Fibroblast of the conjunctiva (primary cell): Measurements from ENCODE around the gene RUNX1.

Source experiments
- DNase-seq: peaks from one replicate; pipeline ENCODE4 v3.0.0-alpha.2; 2010; ENCODE audit warnings: low read depth

RUNX1 gene

DNA sequence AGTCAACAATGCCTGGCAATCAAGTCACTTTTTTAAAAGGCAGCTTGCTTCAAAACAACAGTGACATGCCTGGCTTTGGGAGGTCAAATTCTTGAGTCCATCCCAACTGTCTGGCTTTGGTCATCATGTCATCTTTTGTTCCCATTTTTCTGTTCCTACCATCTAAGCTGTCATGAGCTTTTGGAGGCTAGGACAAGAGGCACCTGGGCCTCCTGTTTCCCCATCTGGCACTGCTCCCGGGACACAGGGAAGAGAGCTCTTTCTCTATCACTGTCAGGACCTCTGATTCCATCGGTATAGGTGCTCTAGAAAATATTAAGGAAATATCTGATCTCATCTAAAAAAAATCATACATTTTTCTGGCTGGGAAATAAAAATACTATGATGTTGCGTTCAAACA is 224.0 kb downstream of the RUNX1 start:
- no peak for DNase-seq

DNA sequence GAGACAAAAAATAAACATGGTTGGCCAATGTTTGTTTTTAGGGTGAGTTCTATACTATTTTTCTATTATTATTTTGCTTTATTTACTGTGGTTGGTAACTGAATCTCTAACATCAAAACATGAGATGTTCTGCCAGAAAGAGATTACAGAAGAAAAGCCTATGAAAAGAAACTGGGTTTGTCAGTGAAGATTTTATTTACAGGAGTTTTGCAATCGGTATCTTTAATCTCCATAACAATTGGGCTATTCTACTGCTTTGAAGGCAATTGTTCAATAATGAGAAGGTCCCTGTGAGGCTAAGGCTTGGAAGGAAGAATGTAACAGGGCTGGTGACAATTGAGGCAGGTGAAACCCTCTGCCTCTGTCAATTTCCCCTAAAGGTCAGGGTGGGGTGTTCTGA is 224.8 kb downstream of the RUNX1 start:
- DNase-seq = no peak

DNA sequence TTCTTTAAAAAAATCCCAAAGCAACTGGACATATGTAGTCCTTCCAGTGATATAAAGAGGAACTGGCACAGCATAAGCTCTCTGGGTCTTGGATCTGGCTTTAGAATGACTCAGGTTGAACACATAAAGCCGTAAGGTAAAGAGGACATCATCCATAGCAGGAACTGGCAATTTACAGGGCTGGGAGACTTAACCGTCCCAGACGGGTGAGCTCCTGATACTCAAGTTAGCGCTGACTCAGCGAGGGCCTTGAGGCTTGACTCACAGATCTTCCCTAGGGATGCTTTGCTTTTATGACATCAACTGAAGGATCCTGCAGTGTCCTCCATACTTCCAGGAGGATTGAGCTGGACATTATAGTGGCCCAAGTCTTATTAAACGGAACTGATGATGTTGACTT is 226.2 kb downstream of the RUNX1 start:
- DNase-seq = no peak

DNA sequence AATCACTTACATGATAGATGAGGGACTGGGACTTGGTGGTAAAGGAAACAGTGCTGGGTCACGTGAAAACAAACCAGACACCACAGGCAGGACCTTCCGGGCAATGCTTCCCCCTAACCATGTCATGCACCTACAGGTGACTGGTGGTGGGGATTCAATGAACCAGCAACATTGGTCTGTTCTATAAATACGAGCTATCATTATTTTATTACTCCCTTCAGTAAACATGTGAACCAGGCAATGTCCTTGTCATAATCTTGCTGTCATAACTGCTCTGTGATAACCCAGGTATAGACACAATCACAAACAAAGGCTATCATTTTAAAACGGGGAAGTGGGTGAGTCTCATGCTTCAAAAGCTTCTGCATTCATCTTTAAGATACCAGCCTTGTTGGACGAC is 226.9 kb downstream of the RUNX1 start:
- DNase-seq = no peak

GRCh38 chr21:34821717-34822116 is 227.4 kb downstream of the RUNX1 start:
- no peak for DNase-seq

GRCh38 chr21:34820051-34820450 is 229.1 kb downstream of the RUNX1 start:
- DNase-seq = no peak

DNA sequence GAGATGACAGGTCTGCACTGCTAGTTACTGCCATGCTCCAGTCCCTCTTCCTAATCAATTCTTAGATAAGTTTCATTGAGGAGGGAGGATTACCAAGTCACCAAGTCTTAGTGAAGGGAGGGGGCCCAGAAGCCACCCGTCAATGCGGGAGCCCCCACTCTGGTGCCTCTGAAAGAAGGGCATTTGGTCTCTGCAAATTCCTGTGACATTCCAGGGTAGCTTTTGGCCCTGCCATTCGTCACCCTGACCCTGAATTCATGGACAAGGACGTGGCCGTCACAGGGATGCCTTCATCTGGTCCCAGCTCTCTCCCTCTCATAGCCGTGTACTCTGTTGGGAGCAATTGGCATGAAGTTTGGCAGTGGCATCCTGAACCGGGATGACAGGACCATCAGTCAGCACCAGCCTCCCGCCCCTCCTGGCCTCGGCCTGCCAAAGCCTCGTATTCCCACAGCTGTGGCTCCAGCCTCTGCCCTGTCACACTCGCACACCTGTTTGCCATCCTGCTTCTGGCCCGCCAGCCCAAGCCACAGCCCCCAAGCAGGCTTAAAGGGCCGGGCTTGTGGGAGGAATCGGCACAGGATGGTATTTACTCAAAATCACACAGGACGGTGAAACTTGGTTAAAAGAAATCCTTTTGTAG is 229.6 kb downstream of the RUNX1 start:
- DNase-seq = no peak

GRCh38 chr21:34818662-34819158 is 230.4 kb downstream of the RUNX1 start:
- no peak for DNase-seq

DNA sequence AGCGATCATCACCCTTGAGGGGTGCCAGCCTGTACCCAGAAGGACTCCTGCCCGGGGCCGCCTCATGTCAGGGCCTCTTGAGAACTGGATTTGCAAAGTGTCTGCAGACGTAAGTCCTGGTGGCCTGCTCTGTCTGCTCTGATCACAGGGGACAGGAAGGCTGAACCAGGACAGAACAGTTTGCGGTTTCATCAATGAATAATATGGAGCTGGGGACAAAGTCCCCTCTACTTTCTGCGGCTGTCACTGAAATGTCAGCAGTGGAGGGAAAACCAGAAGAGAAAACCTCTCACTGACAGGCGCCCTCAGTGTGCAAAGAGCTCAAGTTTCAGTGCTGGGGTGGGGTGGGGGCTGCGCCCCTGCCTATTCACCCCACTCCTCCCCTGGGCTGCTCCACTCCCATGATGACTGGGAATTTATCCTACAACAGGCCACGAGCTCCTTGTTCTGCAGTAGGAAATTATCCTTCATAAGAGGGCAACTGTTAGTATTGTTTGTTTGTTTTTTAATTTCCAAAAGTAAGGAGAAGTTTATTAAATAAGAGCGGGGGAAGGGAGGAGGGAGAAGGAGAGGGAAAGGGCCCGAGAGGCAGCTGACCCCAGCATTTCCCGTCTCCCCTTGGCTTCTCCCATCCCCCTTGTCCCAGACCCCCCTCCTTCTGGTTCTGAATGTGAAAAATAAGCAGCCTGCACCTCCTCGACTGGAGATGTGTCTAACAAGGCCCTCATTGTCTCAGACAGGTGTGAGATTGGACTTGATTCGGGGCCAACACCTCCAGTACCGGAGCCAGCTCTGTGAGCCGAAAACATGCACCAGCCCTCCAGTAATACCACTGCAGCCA is 231.1 kb downstream of the RUNX1 start:
- DNase-seq = no peak

DNA sequence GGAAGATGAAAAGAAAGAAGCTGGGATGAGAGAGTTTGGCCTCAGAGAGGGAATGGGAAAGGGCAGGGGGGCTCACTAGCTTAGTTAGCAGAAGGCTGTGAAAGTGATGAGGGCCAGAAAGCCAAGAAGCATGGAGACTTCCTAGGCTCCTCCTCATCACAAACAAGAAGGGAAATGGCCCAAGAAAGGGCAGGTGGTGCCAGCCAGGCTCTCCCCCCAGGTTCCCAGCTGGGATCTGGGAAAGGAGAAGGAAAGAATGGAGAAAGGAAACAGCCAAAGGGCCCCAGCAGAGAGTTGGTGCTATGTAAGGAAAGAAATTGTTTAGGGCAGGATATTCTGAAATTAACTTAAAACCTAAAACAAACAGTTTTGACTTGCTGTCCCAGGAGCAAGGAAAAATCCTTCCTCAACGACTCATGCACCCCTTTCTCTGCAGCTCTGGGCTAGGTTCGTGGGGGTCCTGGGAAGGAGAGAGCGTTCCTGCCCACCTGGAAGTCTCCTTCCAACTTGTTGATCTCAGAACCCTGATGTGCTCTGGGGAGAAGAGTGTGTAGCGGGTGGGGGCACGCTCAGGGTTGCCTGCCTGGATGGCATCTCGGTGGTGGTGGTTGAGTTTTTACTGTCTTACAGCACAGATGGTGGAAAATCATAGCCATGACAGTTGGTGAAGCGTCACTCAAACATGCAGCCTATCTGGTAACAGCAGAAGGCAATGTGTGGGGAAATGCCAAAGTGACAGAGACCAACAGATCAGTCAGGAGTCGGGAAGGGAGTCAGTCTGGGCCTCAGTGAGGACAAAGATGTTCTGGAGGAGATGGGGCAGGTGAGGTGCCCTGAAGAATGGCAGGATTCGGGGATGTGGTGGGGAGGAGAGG is 233.0 kb downstream of the RUNX1 start:
- DNase-seq = no peak

GRCh38 chr21:34814529-34814951 is 234.6 kb downstream of the RUNX1 start:
- no peak for DNase-seq

DNA sequence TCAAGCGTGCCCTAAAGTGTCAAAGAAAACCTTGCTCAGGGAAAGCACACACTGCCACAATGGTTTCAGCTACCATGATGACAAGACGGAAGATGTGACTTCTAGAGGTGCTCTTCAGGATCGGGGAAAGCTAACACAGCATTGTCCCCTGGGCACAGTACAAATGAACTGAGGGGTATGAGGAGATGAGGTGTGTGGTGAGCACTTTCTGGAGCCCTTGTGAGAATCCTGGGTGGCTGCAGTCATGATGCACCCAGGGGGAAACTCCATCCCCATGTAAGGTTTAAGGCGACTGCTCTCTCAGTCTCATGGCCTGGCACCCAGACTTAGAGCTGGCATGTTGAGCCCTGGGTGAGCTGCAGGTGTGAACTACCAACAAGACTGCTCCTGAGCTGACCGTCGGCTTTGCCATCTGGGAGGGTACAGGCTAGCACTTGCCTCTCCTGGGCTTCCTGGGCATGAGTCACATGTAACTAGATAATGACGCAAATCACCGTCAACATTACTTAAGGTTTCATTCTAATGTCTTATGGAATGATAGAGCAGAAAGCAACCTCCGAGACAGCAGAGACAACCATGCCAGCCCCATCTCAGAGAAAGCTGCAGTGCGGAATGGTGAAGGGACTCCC is 235.7 kb downstream of the RUNX1 start:
- no peak for DNase-seq

GRCh38 chr21:34812504-34813265 is 236.4 kb downstream of the RUNX1 start:
- DNase-seq = peak; percentile 59

- no peak for DNase-seq
Observed at GRCh38 chr21:34811368-34811767, 237.7 kb downstream of the RUNX1 start.

DNA sequence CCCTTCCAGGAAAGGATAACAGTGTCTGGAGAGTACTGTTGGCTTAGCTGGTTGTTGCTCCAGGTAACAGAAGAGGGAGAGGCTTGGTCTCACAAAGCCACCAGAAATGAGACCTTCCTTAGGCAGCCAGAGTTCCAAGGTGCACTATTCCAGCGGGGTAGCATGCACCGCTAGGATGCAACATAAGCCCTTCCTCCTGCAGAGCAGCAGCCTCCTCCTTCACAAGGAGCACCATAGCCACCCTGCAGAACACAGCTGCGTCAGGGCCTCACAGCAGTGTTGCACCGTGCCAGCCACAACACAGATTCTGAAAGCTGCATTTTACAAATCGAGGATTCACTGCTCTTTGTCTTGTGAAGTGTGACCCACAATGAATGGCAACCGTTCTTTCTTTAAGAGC is 238.3 kb downstream of the RUNX1 start:
- no peak for DNase-seq

GRCh38 chr21:34809822-34810221 is 239.3 kb downstream of the RUNX1 start:
- no peak for DNase-seq

GRCh38 chr21:34808569-34809204 is 240.4 kb downstream of the RUNX1 start:
- DNase-seq = no peak

DNA sequence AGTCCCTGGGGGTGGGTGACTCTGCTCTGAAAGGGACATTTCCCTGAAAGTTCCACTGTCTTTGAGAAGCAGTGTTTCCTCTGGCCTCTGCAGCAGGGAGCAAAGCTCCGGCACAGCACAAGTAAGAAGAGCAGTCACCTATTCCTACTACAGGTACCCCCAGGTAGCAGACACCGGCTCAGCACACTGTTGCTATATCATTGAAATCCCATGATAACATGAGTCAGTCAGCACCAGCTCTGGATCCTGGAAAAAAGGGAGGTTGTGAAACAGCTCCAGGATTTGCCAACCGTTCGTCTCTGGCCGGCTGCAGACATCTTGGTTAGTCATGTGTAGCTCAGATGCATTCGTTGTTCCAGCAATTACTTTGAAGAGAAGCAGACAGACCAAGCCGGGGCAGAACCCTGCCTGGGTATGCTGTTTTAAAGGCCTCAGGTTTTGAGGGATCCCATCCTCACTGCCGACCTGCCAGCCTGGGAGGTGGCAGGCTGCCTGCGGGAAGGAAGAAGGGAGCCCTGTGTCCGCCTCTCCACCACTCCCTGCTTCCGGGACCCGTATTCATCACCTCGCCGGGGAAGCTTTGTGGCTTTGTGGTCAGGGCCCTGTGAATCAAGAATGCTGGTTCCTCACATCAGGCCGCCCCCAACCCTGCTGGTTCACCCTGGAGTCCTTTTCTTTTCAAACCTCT is 241.1 kb downstream of the RUNX1 start:
- peak; percentile 81 for DNase-seq

GRCh38 chr21:34807146-34807880 is 241.8 kb downstream of the RUNX1 start:
- peak; percentile 79 for DNase-seq
